Measurements from ENCODE around the gene ART1. TPM values are rescaled to one million over a fixed set of nuclear protein-coding genes. Genes with fewer than 3 reads are reported as not detected.

The ART1 gene
- total and polyA plus RNA-seq, 11 donors = 0.33 to 3.3 (median 0.61) TPM; not detected in 3

DNA sequence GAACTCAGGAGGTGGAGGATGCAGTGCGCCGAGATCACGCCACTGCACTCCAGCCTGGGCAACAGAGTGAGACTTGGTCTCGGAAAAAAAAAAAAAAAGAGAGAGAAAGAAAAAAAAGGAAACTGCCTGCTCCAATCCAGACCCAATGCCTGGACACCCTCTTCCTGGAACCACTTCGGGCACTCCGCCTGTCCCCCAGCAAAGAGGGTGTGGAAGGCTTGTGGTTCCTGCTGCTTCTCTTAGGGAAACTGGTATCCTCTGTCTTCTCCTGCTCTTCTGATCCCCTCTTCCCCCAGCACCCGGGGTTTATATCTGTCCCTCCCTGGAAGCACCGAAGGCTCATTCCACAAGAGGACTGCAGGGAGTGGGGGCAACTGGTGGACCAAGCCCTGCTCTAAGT is 13.3 kb downstream of the ART1 start:
- ATAC-seq = no peak
- H3K27me3 ChIP-seq = no peaks in the 10 kb centered on the region
- 86 to 93% (median 89%) methylated on average over 8 of the region's 8 CpGs for WGBS, 4 donors

GRCh38 chr11:3659595-3660515 is 14.9 kb downstream of the ART1 start:
- 91 to 93% (median 92%) methylated on average over 26 to 33 of the region's 33 CpGs for WGBS, 4 donors
- no peaks in the 10 kb centered on the region for H3K4me1 ChIP-seq
- no peak for TF ChIP-seq POLR2A (IDR thresholded peaks at IDR 0.05)
- TF ChIP-seq, protein P1, sequence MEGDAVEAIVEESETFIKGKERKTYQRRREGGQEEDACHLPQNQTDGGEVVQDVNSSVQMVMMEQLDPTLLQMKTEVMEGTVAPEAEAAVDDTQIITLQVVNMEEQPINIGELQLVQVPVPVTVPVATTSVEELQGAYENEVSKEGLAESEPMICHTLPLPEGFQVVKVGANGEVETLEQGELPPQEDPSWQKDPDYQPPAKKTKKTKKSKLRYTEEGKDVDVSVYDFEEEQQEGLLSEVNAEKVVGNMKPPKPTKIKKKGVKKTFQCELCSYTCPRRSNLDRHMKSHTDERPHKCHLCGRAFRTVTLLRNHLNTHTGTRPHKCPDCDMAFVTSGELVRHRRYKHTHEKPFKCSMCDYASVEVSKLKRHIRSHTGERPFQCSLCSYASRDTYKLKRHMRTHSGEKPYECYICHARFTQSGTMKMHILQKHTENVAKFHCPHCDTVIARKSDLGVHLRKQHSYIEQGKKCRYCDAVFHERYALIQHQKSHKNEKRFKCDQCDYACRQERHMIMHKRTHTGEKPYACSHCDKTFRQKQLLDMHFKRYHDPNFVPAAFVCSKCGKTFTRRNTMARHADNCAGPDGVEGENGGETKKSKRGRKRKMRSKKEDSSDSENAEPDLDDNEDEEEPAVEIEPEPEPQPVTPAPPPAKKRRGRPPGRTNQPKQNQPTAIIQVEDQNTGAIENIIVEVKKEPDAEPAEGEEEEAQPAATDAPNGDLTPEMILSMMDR (IDR thresholded peaks at IDR 0.05) = no peak
- no peaks in the 10 kb centered on the region for H3K9me3 ChIP-seq
- ATAC-seq (no peak), DNase-seq (no peak)
- no peaks in the 10 kb centered on the region for H3K27me3 ChIP-seq
- no peak overlapping the region for H3K4me3 ChIP-seq
- no peak overlapping the region for H3K27ac ChIP-seq
- intact Hi-C loops (cut with DNase I) = no loop called here
- peaks cover 0 to 8% (median 0%) of the 10 kb centered on the region in 9 donors for H3K36me3 ChIP-seq

More for the DNA sequence above, 13.3 kb downstream of the ART1 start:
- DNase-seq = no peak
- Histone ChIP-seq H3K36me3 (no peaks in the 10 kb centered on the region), H3K4me1 (no peaks in the 10 kb centered on the region), H3K4me3 (no peak overlapping the region), H3K27ac (no peak overlapping the region), H3K9me3 (no peaks in the 10 kb centered on the region)
- no peak for TF ChIP-seq POLR2A (IDR thresholded peaks at IDR 0.05)
- TF ChIP-seq, protein P1 (IDR thresholded peaks at IDR 0.05) = no peak
- intact Hi-C loops (cut with DNase I) = no loop called here

- peaks cover 0 to 18% (median 1%) of the 10 kb centered on the region in 9 donors for H3K36me3 ChIP-seq
- H3K27ac ChIP-seq = no peak overlapping the region
- TF ChIP-seq, protein P1 (IDR thresholded peaks at IDR 0.05) = no peak
- TF ChIP-seq POLR2A (IDR thresholded peaks at IDR 0.05) = no peak
- no peak for ATAC-seq
- peaks cover 0 to 5% (median 0%) of the 10 kb centered on the region in 12 donors for H3K4me1 ChIP-seq
- no peaks in the 10 kb centered on the region for H3K27me3 ChIP-seq
- intact Hi-C loops (cut with DNase I) = no loop called here
- no peak overlapping the region for H3K4me3 ChIP-seq
- DNase-seq = no peak
- WGBS, 4 donors = 83 to 94% (median 93%) methylated on average over 2 of the region's 2 CpGs
- no peaks in the 10 kb centered on the region for H3K9me3 ChIP-seq
These were observed 16.0 kb downstream of the ART1 start for GRCh38 chr11:3660960-3661359.

GRCh38 chr11:3662856-3663255 is 17.9 kb downstream of the ART1 start:
- no peaks in the 10 kb centered on the region for H3K9me3 ChIP-seq
- ATAC-seq = no peak
- peaks cover 0 to 36% (median 7%) of the 10 kb centered on the region in 9 donors for H3K36me3 ChIP-seq
- H3K4me1 ChIP-seq = peaks cover 0 to 6% (median 0%) of the 10 kb centered on the region in 12 donors
- no peak overlapping the region for H3K27ac ChIP-seq
- TF ChIP-seq, protein P1 (IDR thresholded peaks at IDR 0.05) = no peak
- no peak for TF ChIP-seq POLR2A (IDR thresholded peaks at IDR 0.05)
- H3K4me3 ChIP-seq = no peak overlapping the region
- H3K27me3 ChIP-seq = no peaks in the 10 kb centered on the region
- intact Hi-C loops (cut with DNase I) = no loop called here
- DNase-seq = no peak
